Measurements from ENCODE around the gene TMEM231.

Gene TMEM231

GRCh38 chr16:75497558-75497957 lies 58.5 kb downstream of the TMEM231 start:
- no peak overlapping the region for H3K9ac ChIP-seq (ENCODE audit: low read depth, low read length)
- no peaks in the 10 kb centered on the region for H3K27me3 ChIP-seq (ENCODE audit: control insufficient read depth, insufficient read depth, low read length)
- H3K9me3 ChIP-seq (ENCODE audit: control insufficient read depth, insufficient read depth, low read length), result no peaks in the 10 kb centered on the region
- no peak overlapping the region for H3K4me3 ChIP-seq (ENCODE audit: low read depth, low read length)
- no peaks in the 10 kb centered on the region for H3K36me3 ChIP-seq (ENCODE audit: control insufficient read depth, insufficient read depth, low read length)
- peaks cover 3% of the 10 kb centered on the region for H3K4me1 ChIP-seq (ENCODE audit: control insufficient read depth, insufficient read depth, low read length)

- peak within 1 kb of the TSS; percentile 87 for H3K9ac ChIP-seq (ENCODE audit: low read depth, low read length)
These were observed 60.9 kb downstream of the TMEM231 start, which contains the start of gene CHST6 for GRCh38 chr16:75495076-75495674. Gene CHST6, minus strand, starts transcription at chr16:75495441. Its CDS starts 15,613 bp downstream, at chr16:75479828.

GRCh38 chr16:75494661-75495075 lies 61.4 kb downstream of the TMEM231 start:
- no peaks in the 10 kb centered on the region for H3K36me3 ChIP-seq (ENCODE audit: control insufficient read depth, insufficient read depth, low read length)
- peak overlapping the region; percentile 87 for H3K4me3 ChIP-seq (ENCODE audit: low read depth, low read length)
- H3K9ac ChIP-seq (ENCODE audit: low read depth, low read length), result peak overlapping the region; percentile 87

More at GRCh38 chr16:75495076-75495674, 60.9 kb downstream of the TMEM231 start, which contains the start of gene CHST6:
- Histone ChIP-seq H3K36me3 (ENCODE audit: control insufficient read depth, insufficient read depth, low read length) (no peaks in the 10 kb centered on the region), H3K4me1 (ENCODE audit: control insufficient read depth, insufficient read depth, low read length) (peaks cover 6% of the 10 kb centered on the region), H3K27me3 (ENCODE audit: control insufficient read depth, insufficient read depth, low read length) (no peaks in the 10 kb centered on the region), H3K4me3 (ENCODE audit: low read depth, low read length) (peak within 1 kb of the TSS; percentile 87), H3K9me3 (ENCODE audit: control insufficient read depth, insufficient read depth, low read length) (no peaks in the 10 kb centered on the region)

GRCh38 chr16:75494184-75494583 lies 61.9 kb downstream of the TMEM231 start:
- Histone ChIP-seq H3K36me3 (ENCODE audit: control insufficient read depth, insufficient read depth, low read length) (no peaks in the 10 kb centered on the region), H3K9me3 (ENCODE audit: control insufficient read depth, insufficient read depth, low read length) (no peaks in the 10 kb centered on the region), H3K4me1 (ENCODE audit: control insufficient read depth, insufficient read depth, low read length) (peaks cover 6% of the 10 kb centered on the region), H3K9ac (ENCODE audit: low read depth, low read length) (peak overlapping the region; percentile 87), H3K27me3 (ENCODE audit: control insufficient read depth, insufficient read depth, low read length) (no peaks in the 10 kb centered on the region), H3K4me3 (ENCODE audit: low read depth, low read length) (peak overlapping the region; percentile 87)

More at GRCh38 chr16:75494661-75495075, 61.4 kb downstream of the TMEM231 start:
- Histone ChIP-seq H3K9me3 (ENCODE audit: control insufficient read depth, insufficient read depth, low read length) (no peaks in the 10 kb centered on the region), H3K27me3 (ENCODE audit: control insufficient read depth, insufficient read depth, low read length) (no peaks in the 10 kb centered on the region), H3K4me1 (ENCODE audit: control insufficient read depth, insufficient read depth, low read length) (peaks cover 6% of the 10 kb centered on the region)

GRCh38 chr16:75491876-75492275 lies 64.2 kb downstream of the TMEM231 start:
- no peaks in the 10 kb centered on the region for H3K27me3 ChIP-seq (ENCODE audit: control insufficient read depth, insufficient read depth, low read length)
- no peaks in the 10 kb centered on the region for H3K36me3 ChIP-seq (ENCODE audit: control insufficient read depth, insufficient read depth, low read length)
- no peaks in the 10 kb centered on the region for H3K9me3 ChIP-seq (ENCODE audit: control insufficient read depth, insufficient read depth, low read length)
- H3K4me1 ChIP-seq (ENCODE audit: control insufficient read depth, insufficient read depth, low read length), result peaks cover 6% of the 10 kb centered on the region
- H3K4me3 ChIP-seq (ENCODE audit: low read depth, low read length), result no peak overlapping the region
- no peak overlapping the region for H3K9ac ChIP-seq (ENCODE audit: low read depth, low read length)

GRCh38 chr16:75488322-75488721 lies 67.7 kb downstream of the TMEM231 start:
- H3K4me1 ChIP-seq (ENCODE audit: control insufficient read depth, insufficient read depth, low read length), result peaks cover 3% of the 10 kb centered on the region
- no peaks in the 10 kb centered on the region for H3K27me3 ChIP-seq (ENCODE audit: control insufficient read depth, insufficient read depth, low read length)

More at GRCh38 chr16:75488322-75488721, 67.7 kb downstream of the TMEM231 start:
- H3K9ac ChIP-seq (ENCODE audit: low read depth, low read length), result no peak overlapping the region
- H3K36me3 ChIP-seq (ENCODE audit: control insufficient read depth, insufficient read depth, low read length), result no peaks in the 10 kb centered on the region
- no peak overlapping the region for H3K4me3 ChIP-seq (ENCODE audit: low read depth, low read length)
- no peaks in the 10 kb centered on the region for H3K9me3 ChIP-seq (ENCODE audit: control insufficient read depth, insufficient read depth, low read length)
